Urinary bladder (tissue), 4 donors: ENCODE results near the gene JAML. TPM values are rescaled to one million over a fixed set of nuclear protein-coding genes. Genes with fewer than 3 reads are reported as not detected.
A peak's percentile ranks its signal among the peaks of the same experiment; 100 is the strongest.

ENCODE experiments used
- DNase-seq: peaks from one replicate; pipeline ENCODE4 v3.0.0-alpha.2; 2015; ENCODE audit errors: extremely low spot score
- H3K27ac ChIP-seq: one replicate; pipeline ENCODE4 v1.5.1; 2013; ENCODE audit warnings: low read depth, mild to moderate bottlenecking, moderate library complexity
- H3K36me3 ChIP-seq: one replicate; pipeline ENCODE4 v1.6.1; 2013; ENCODE audit warnings: mild to moderate bottlenecking, moderate library complexity; ENCODE audit not compliant: insufficient read depth
- H3K4me1 ChIP-seq: one replicate; pipeline ENCODE4 v1.6.1; 2013; ENCODE audit warnings: mild to moderate bottlenecking, moderate library complexity; ENCODE audit not compliant: insufficient read depth
- H3K4me3 ChIP-seq: one replicate; pipeline ENCODE4 v1.5.1; 2013; ENCODE audit warnings: low read depth, low read length
- WGBS: extraction: QIAGEN DNeasy Blood & Tissue Kit; methylation state at CpG from one replicate; pipeline ENCODE4 v1.1.7; 2013; 5-methylcytosine and 5-hydroxymethylcytosine counted together
- polyA plus RNA-seq: library from polyadenylated mRNA; stranded (reverse); fragments of 200-250 nt; gene quantifications from one replicate; pipeline ENCODE4 v1.2.3, GENCODE V29; 2013
- total RNA-seq: library from RNA; depleted of rRNA; stranded (reverse); fragments of >200 nt; gene quantifications from one replicate; pipeline ENCODE4 v1.2.3, GENCODE V29; 2014
- donor health status: healthy with polysubstance abuse.
- donor health status: healthy.

JAML gene
- total and polyA plus RNA-seq, 2 donors, result 6.0 to 6.5 TPM

GRCh38 chr11:118233377-118233776 lies 8.6 kb upstream of the JAML start:
- no peak for DNase-seq
- no peak overlapping the region for H3K27ac ChIP-seq
- no peaks in the 10 kb centered on the region for H3K36me3 ChIP-seq
- no peak overlapping the region for H3K4me3 ChIP-seq
- H3K4me1 ChIP-seq, result no peaks in the 10 kb centered on the region
- WGBS, result 86% methylated on average over 5 of the region's 5 CpGs

GRCh38 chr11:118232659-118233058 lies 7.8 kb upstream of the JAML start:
- no peak for DNase-seq
- Histone ChIP-seq H3K4me1 (no peaks in the 10 kb centered on the region), H3K4me3 (no peak overlapping the region), H3K27ac (no peak overlapping the region), H3K36me3 (no peaks in the 10 kb centered on the region)
- 76% methylated on average over 1 of the region's 1 CpG for WGBS

GRCh38 chr11:118231461-118231860 lies 6.7 kb upstream of the JAML start:
- H3K36me3 ChIP-seq, result no peaks in the 10 kb centered on the region
- DNase-seq, result no peak
- H3K27ac ChIP-seq, result no peak overlapping the region

GRCh38 chr11:118230088-118230487 lies 5.3 kb upstream of the JAML start:
- Histone ChIP-seq H3K4me1 (no peaks in the 10 kb centered on the region), H3K27ac (no peak overlapping the region), H3K4me3 (no peak overlapping the region), H3K36me3 (no peaks in the 10 kb centered on the region)
- 94% methylated on average over 3 of the region's 3 CpGs for WGBS
- no peak for DNase-seq

More at GRCh38 chr11:118231461-118231860, 6.7 kb upstream of the JAML start:
- Histone ChIP-seq H3K4me1 (no peaks in the 10 kb centered on the region), H3K4me3 (no peak overlapping the region)

GRCh38 chr11:118229274-118229847 lies 4.5 kb upstream of the JAML start:
- no peak for DNase-seq
- 75% methylated on average over 5 of the region's 5 CpGs for WGBS
- Histone ChIP-seq H3K27ac (no peak overlapping the region), H3K4me3 (no peak overlapping the region), H3K4me1 (no peaks in the 10 kb centered on the region), H3K36me3 (no peaks in the 10 kb centered on the region)

GRCh38 chr11:118227865-118228785 lies 3.3 kb upstream of the JAML start:
- Histone ChIP-seq H3K4me1 (no peaks in the 10 kb centered on the region), H3K36me3 (no peaks in the 10 kb centered on the region), H3K4me3 (no peak overlapping the region), H3K27ac (no peak overlapping the region)
- no peak for DNase-seq
- WGBS, result 74% methylated on average over 8 of the region's 8 CpGs

- no peak overlapping the region for H3K27ac ChIP-seq
- DNase-seq, result no peak
- WGBS, result 72% methylated on average over 2 of the region's 2 CpGs
- no peak overlapping the region for H3K4me3 ChIP-seq
- no peaks in the 10 kb centered on the region for H3K4me1 ChIP-seq
- H3K36me3 ChIP-seq, result no peaks in the 10 kb centered on the region
These were observed 2.0 kb upstream of the JAML start for GRCh38 chr11:118226781-118227180.

- H3K36me3 ChIP-seq, result no peaks in the 10 kb centered on the region
- no peak overlapping the region for H3K4me3 ChIP-seq
- no peak for DNase-seq
- H3K27ac ChIP-seq, result no peak overlapping the region
- 55% methylated on average over 7 of the region's 7 CpGs for WGBS
- H3K4me1 ChIP-seq, result no peaks in the 10 kb centered on the region
These were observed 1.5 kb upstream of the JAML start for GRCh38 chr11:118226296-118226695.

GRCh38 chr11:118223992-118224391 lies 819 bp downstream of the JAML start:
- no peaks in the 10 kb centered on the region for H3K4me1 ChIP-seq
- no peak for DNase-seq
- WGBS, result 79% methylated on average over 6 of the region's 6 CpGs
- H3K36me3 ChIP-seq, result no peaks in the 10 kb centered on the region
- peak overlapping the region; percentile 18 for H3K4me3 ChIP-seq
- no peak overlapping the region for H3K27ac ChIP-seq

GRCh38 chr11:118223570-118223969 lies 1.2 kb downstream of the JAML start:
- H3K27ac ChIP-seq, result no peak overlapping the region
- no peaks in the 10 kb centered on the region for H3K36me3 ChIP-seq
- WGBS, result 66% methylated on average over 2 of the region's 2 CpGs
- DNase-seq, result no peak
- no peaks in the 10 kb centered on the region for H3K4me1 ChIP-seq
- peak overlapping the region; percentile 4 for H3K4me3 ChIP-seq

GRCh38 chr11:118222437-118222836 lies 2.4 kb downstream of the JAML start:
- Histone ChIP-seq H3K4me1 (no peaks in the 10 kb centered on the region), H3K27ac (no peak overlapping the region), H3K36me3 (no peaks in the 10 kb centered on the region), H3K4me3 (no peak overlapping the region)
- 66% methylated on average over 4 of the region's 4 CpGs for WGBS
- DNase-seq, result no peak

- DNase-seq, result no peak
- WGBS, result 66% methylated on average over 5 of the region's 5 CpGs
- Histone ChIP-seq H3K36me3 (no peaks in the 10 kb centered on the region), H3K27ac (no peak overlapping the region), H3K4me1 (no peaks in the 10 kb centered on the region), H3K4me3 (no peak overlapping the region)
These were observed 3.4 kb downstream of the JAML start for GRCh38 chr11:118221419-118221818.

- H3K27ac ChIP-seq, result no peak overlapping the region
- no peaks in the 10 kb centered on the region for H3K36me3 ChIP-seq
- no peak for DNase-seq
- no peak overlapping the region for H3K4me3 ChIP-seq
- WGBS, result 88% methylated on average over 1 of the region's 1 CpG
- H3K4me1 ChIP-seq, result no peaks in the 10 kb centered on the region
These were observed 5.1 kb downstream of the JAML start for GRCh38 chr11:118219732-118220131.

GRCh38 chr11:118219244-118219643 lies 5.6 kb downstream of the JAML start:
- Histone ChIP-seq H3K36me3 (no peaks in the 10 kb centered on the region), H3K4me3 (no peak overlapping the region), H3K27ac (no peak overlapping the region), H3K4me1 (no peaks in the 10 kb centered on the region)
- no peak for DNase-seq
